K562 (cell line): ENCODE data around the gene ZC3HAV1L. TPM values are rescaled to one million over a fixed set of nuclear protein-coding genes. Genes with fewer than 3 reads are reported as not detected.

Experiments
- ADNP ChIP-seq: fragments of 200-800 bp; sonication (Bioruptor generic); IDR thresholded peaks from 2 replicates; pipeline ENCODE4 v1.6.1; 2016; ENCODE audit warnings: missing genetic modification characterization, missing compliant biosample characterization
- ARID2 ChIP-seq: fragments of 450-650 bp; IDR thresholded peaks from 2 replicates; pipeline ENCODE4 v1.6.1; 2017; ENCODE audit warnings: antibody characterized with exemption, mild to moderate bottlenecking
- ARNT ChIP-seq, 2 experiments: fragments of 450-650 bp; IDR thresholded peaks; 2 replicates each; pipeline ENCODE4 v1.6.1; 2016; ENCODE audit warnings: mild to moderate bottlenecking in 1 of 2
- CC2D1A ChIP-seq: fragments of 450-650 bp; IDR thresholded peaks from 2 replicates; pipeline ENCODE4 v1.6.1; 2017; ENCODE audit warnings: mild to moderate bottlenecking
- DEAF1 ChIP-seq: fragments of 450-650 bp; formaldehyde crosslinking; IDR thresholded peaks from 2 replicates; pipeline ENCODE4 v1.4.0; 2020; ENCODE audit warnings: mild to moderate bottlenecking, moderate library complexity
- JUN ChIP-seq, 2 experiments: sonication (generic) in 1 of 2; formaldehyde crosslinking in 1 of 2; IDR thresholded peaks; 2 replicates each; pipeline versions ENCODE4 v1.6.1 to v1.8.0; 2012 to 2022; ENCODE audit warnings: borderline replicate concordance in 2 of 2, mild to moderate bottlenecking in 2 of 2, improper control_type of control experiment in 1 of 2, low read depth in 1 of 2, low read length in 1 of 2, missing genetic modification reagents in 1 of 2
- JUND ChIP-seq, 2 experiments: IDR thresholded peaks; 2 replicates in 1 of 2; 3 replicates in 1 of 2; pipeline ENCODE4 v1.6.1; 2011; ENCODE audit warnings: borderline replicate concordance in 2 of 2, low read depth in 2 of 2, low read length in 2 of 2, improper control_type of control experiment in 1 of 2, missing biosample characterization in 1 of 2, missing genetic modification characterization in 1 of 2, missing genetic modification reagents in 1 of 2
- MAX ChIP-seq: sonication (generic); formaldehyde crosslinking; IDR thresholded peaks from 2 replicates; pipeline ENCODE4 v1.9.0; 2022; ENCODE audit warnings: mild to moderate bottlenecking, missing genetic modification reagents
- NONO ChIP-seq, 2 experiments: fragments of 200-400 bp in 1 of 2; fragments of 450-650 bp in 1 of 2; formaldehyde crosslinking in 1 of 2; IDR thresholded peaks; 2 replicates each; pipeline ENCODE4 v1.6.1; 2017; ENCODE audit warnings: low read depth in 2 of 2, mild to moderate bottlenecking in 2 of 2, moderate library complexity in 2 of 2, low read length in 1 of 2
- NR4A1 ChIP-seq, 2 experiments: fragments of 250-450 bp in 1 of 2; fragments of 450-650 bp in 1 of 2; sonication (Bioruptor Pico) in 1 of 2; IDR thresholded peaks; 2 replicates each; pipeline versions ENCODE4 v1.4.0 to v1.6.1; 2016 to 2020; ENCODE audit warnings: mild to moderate bottlenecking in 2 of 2, missing compliant biosample characterization in 1 of 2, missing genetic modification characterization in 1 of 2, moderate library complexity in 1 of 2
- NUFIP1 ChIP-seq: fragments of 450-650 bp; IDR thresholded peaks from 2 replicates; pipeline ENCODE4 v1.6.1; 2018; ENCODE audit not compliant: partially characterized antibody
- RBM15 ChIP-seq: fragments of 200-400 bp; formaldehyde crosslinking; IDR thresholded peaks from 2 replicates; pipeline ENCODE4 v1.6.1; 2018; ENCODE audit warnings: mild to moderate bottlenecking, low read length, moderate library complexity; ENCODE audit not compliant: insufficient read depth
- REST ChIP-seq, 2 experiments: fragments of 450-650 bp; formaldehyde crosslinking in 1 of 2; IDR thresholded peaks; 2 replicates each; pipeline versions ENCODE4 v1.4.0 to v1.6.1; 2014 to 2020; ENCODE audit warnings: mild to moderate bottlenecking in 2 of 2, borderline replicate concordance in 1 of 2, low read depth in 1 of 2
- SIRT6 ChIP-seq: IDR thresholded peaks from one replicate; pipeline ENCODE4 v1.6.1; 2012; ENCODE audit warnings: low read depth, mild to moderate bottlenecking, control low read depth, inconsistent platforms, low read length, moderate library complexity
- XRCC5 ChIP-seq: fragments of 200-400 bp; formaldehyde crosslinking; IDR thresholded peaks from 2 replicates; pipeline ENCODE4 v1.6.1; 2017; ENCODE audit warnings: low read depth, mild to moderate bottlenecking, low read length
- polyA plus RNA-seq, 8 experiments: library from polyadenylated mRNA; depleted of rRNA in 4 of 8; stranded (reverse) in 5 of 8; unstranded in 3 of 8; fragments of >200 nt; fragmentation: Nextera tagmentation in 2 of 8; fragmentation: Illumina TruSeq in 1 of 8; extraction: Ambion mirVana in 2 of 8; extraction: Trizol in 1 of 8; gene quantifications; 2 replicates each; pipeline versions ENCODE4 v1.2.1 to v1.2.3, GENCODE V29; 2011 to 2014; ENCODE audit warnings: inconsistent platforms in 1 of 8, missing spikeins in 1 of 8
- total RNA-seq, 7 experiments: library from RNA; depleted of rRNA in 6 of 7; stranded (reverse); fragments of >200 nt in 6 of 7; fragmentation: Illumina TruSeq in 2 of 7; extraction: Trizol in 2 of 7; gene quantifications; 2 replicates each; pipeline versions ENCODE4 v1.2.1 to v1.2.3, GENCODE V29; 2011 to 2021; ENCODE audit warnings: low replicate concordance in 1 of 7

The ZC3HAV1L gene
- total and polyA plus RNA-seq, 9 of the 15 experiments (the other 6 are each of a cell fraction or from before 2014, with no cell fraction given): not detected

GRCh38 chr7:139016931-139017511 is 18.8 kb downstream of the ZC3HAV1L start (continued):
- TF ChIP-seq DEAF1 (peak; percentile 82), NONO (IDR thresholded peaks at IDR 0.05; ENCODE audit: low read depth in 2 of 2, low read length in 1 of 2) (no peak), ARID2 (peak; percentile 71; the same call in 1 of the 2 replicates), MAX (CRISPR knock-in tag) (no peak), ADNP (no peak), RBM15 (no peak), REST (IDR thresholded peaks at IDR 0.05; ENCODE audit: borderline replicate concordance) (peak; percentile 92), REST (CRISPR knock-in tag; IDR thresholded peaks at IDR 0.05; ENCODE audit: low read depth) (no peak), JUN (IDR thresholded peaks at IDR 0.05; ENCODE audit: borderline replicate concordance, low read depth, low read length) (0 out of 2 replicates have a peak, but pooled peaks have one; percentile 36), JUN (CRISPR knock-in tag; IDR thresholded peaks at IDR 0.05; ENCODE audit: borderline replicate concordance) (no peak), ARNT (IDR thresholded peaks at IDR 0.05) (peak in 1 of 2 experiments; percentile 47; a peak in 2 of 4 replicates), JUND (IDR thresholded peaks at IDR 0.05; ENCODE audit: borderline replicate concordance, low read depth, low read length) (0 out of 2 replicates have a peak, but pooled peaks have one; percentile 28), JUND (tag; IDR thresholded peaks at IDR 0.05; ENCODE audit: borderline replicate concordance, low read depth, low read length) (no peak; the same call in 2 of the 3 replicates), NR4A1 (CRISPR knock-in tag; IDR thresholded peaks at IDR 0.05) (no peak), NR4A1 (tag; IDR thresholded peaks at IDR 0.05) (no peak), CC2D1A (0 out of 2 replicates have a peak, but pooled peaks have one; percentile 37), XRCC5 (0 out of 2 replicates have a peak, but pooled peaks have one; percentile 26), NUFIP1 (no peak), SIRT6 (no peak)
